ENCODE data around the gene CTTNBP2NL. TPM values are rescaled to one million over a fixed set of nuclear protein-coding genes. Genes with fewer than 3 reads are reported as not detected.

CTTNBP2NL gene
- total and polyA plus RNA-seq, 2 of the 4 experiments (the other 2 are of a cell fraction): 12.4 to 22.0 TPM

DNA sequence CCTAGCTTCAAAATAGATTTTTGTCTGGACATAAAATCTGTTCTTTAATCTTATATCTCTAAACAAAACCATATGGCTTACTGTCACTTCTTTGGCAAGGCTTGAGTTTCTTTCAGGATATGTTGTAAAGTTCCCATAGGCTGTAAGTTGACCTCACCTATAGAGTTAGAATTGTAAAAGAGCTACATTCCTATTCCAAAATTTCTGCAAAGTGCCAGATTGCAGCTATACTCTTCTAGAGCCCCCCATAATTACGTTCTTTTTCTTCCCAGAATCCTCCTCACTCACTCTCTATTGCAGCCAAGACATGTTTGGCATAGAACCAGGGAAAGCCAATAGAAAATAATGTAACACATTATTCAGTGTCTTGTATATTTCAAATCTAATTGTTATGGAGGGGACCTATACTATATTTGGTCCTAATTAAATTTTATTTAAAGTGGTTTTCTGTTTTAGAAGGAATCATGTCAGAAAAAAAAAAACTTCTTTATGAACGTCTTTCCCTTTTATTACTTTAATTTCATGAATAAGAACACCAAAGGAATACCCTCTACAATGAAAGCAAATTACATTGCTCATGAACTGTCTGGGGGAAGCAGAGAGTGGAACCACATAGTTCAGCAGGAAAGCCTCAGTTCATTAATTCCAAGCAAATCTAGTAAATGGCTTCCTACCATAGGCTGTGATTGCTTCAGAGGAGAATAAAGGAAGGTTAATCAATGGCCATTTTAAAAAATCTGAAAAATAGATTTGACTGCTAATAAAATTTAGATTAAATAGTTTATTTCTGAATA lies 22.3 kb downstream of the CTTNBP2NL start:
- Histone ChIP-seq H3K9me1 (ENCODE audit: insufficient read depth, low read length) (0 out of 2 replicates have a peak, but pooled peaks cover 3% of the 10 kb centered on the region), H3K9ac (ENCODE audit: low read depth, low read length) (no peak overlapping the region), H3K56ac (ENCODE audit: extremely low read depth, insufficient read depth, low read length) (no peak overlapping the region), H4K5ac (ENCODE audit: low read depth, low read length) (no peak overlapping the region), H3K4me3 (ENCODE audit: insufficient read depth, low read depth, low read length) (no peak overlapping the region), H2AK5ac (ENCODE audit: low read depth, low read length) (no peak overlapping the region), H3K27me3 (ENCODE audit: control insufficient read depth, insufficient read depth, low read length) (no peaks in the 10 kb centered on the region), H4K20me1 (ENCODE audit: insufficient read depth, low read length) (peaks cover 10% of the 10 kb centered on the region; the same call in 1 of the 2 replicates), H4K91ac (ENCODE audit: insufficient read depth, low read depth, low read length) (no peak overlapping the region), H2AK9ac (replicated peaks; ENCODE audit: low read depth, low read length, poor library complexity) (no peak overlapping the region), H3K23ac (ENCODE audit: low read depth, low read length) (no peak overlapping the region), H3K4me1 (ENCODE audit: control insufficient read depth, insufficient read depth, low read length) (peaks cover 3% of the 10 kb centered on the region), H3K36me3 (ENCODE audit: control insufficient read depth, insufficient read depth, low read length) (peaks cover 28% of the 10 kb centered on the region), H3K4ac (ENCODE audit: low read depth, low read length) (no peak overlapping the region), H2BK15ac (ENCODE audit: low read depth, low read length) (no peak overlapping the region), H3K4me2 (ENCODE audit: low read depth, low read length) (no peak overlapping the region), H3K18ac (ENCODE audit: low read depth, low read length) (no peak overlapping the region), H2BK20ac (ENCODE audit: low read depth, low read length) (no peak overlapping the region), H2BK5ac (ENCODE audit: low read depth, low read length, poor library complexity, severe bottlenecking) (no peak overlapping the region), H3K79me1 (ENCODE audit: low read depth in 1 of 2, low read length in 2 of 2) (peaks cover 22 to 55% of the 10 kb centered on the region in 2 experiments), H2BK120ac (ENCODE audit: low read depth, low read length) (no peak overlapping the region), H4K8ac (ENCODE audit: low read depth in 2 of 2, low read length in 2 of 2) (no peak overlapping the region; a peak in 1 of 4 replicates), H3K9me3 (ENCODE audit: control insufficient read depth, insufficient read depth, low read length) (no peaks in the 10 kb centered on the region), H3K27ac (ENCODE audit: insufficient read depth, low read length) (no peak overlapping the region), H3K14ac (replicated peaks; ENCODE audit: low read depth, low read length) (no peak overlapping the region), H2AFZ (replicated peaks; ENCODE audit: low read length, poor library complexity) (no peak overlapping the region)
- intact Hi-C loops (cut with micrococcal nuclease): no loop called here
- no peak for ATAC-seq (ENCODE audit: low read depth)
- ChIA-PET POLR2A (ENCODE audit: unreplicated experiment) (no interaction called here), CTCF (interaction anchor here (1.2 kb wide), 1 partner anchor 11 kb away, joined by 3 read pairs; no protein-coding TSS in a partner anchor)
- dilution Hi-C loops (cut with HindIII; ENCODE audit: low sequenced_read_pairs, unreplicated experiment): no loop called here
- no TSS peak for BruUV-seq (replicated peaks)
- no CpG with 5 or more reads among the region's 2 CpGs for WGBS, 2 experiments (ENCODE audit: extremely low coverage in 2 of 2, insufficient read length in 1 of 2)
- in situ Hi-C loops (cut with MboI; ENCODE audit: low sequenced_read_pairs): no loop called here
- DNase-seq: no peak
- TF ChIP-seq MXI1 (IDR thresholded peaks at IDR 0.05; ENCODE audit: borderline replicate concordance, low read depth, low read length) (no peak), RCOR1 (IDR thresholded peaks at IDR 0.05; ENCODE audit: insufficient replicate concordance, low read length) (no peak), BHLHE40 (IDR thresholded peaks at IDR 0.05; ENCODE audit: low read depth, low read length) (no peak), NFE2L2 (IDR thresholded peaks at IDR 0.05; ENCODE audit: low read depth, low read length) (no peak), CEBPB (IDR thresholded peaks at IDR 0.05; ENCODE audit: low read depth, low read length) (no peak), POLR2A (IDR thresholded peaks at IDR 0.05; ENCODE audit: low read depth, low read length) (no peak), SMC3 (IDR thresholded peaks at IDR 0.05; ENCODE audit: low read depth, low read length) (no peak), FOS (IDR thresholded peaks at IDR 0.05; ENCODE audit: low read depth, low read length) (no peak), MAZ (IDR thresholded peaks at IDR 0.05; ENCODE audit: borderline replicate concordance, low read depth, low read length) (no peak), RFX5 (IDR thresholded peaks at IDR 0.05; ENCODE audit: low read depth, low read length) (no peak), RAD21 (IDR thresholded peaks at IDR 0.05; ENCODE audit: low read length) (no peak), CHD1 (IDR thresholded peaks at IDR 0.05; ENCODE audit: low read depth, low read length) (no peak), MAFK (IDR thresholded peaks at IDR 0.05; ENCODE audit: low read depth, low read length) (no peak)
- TF ChIP-seq, protein P1, sequence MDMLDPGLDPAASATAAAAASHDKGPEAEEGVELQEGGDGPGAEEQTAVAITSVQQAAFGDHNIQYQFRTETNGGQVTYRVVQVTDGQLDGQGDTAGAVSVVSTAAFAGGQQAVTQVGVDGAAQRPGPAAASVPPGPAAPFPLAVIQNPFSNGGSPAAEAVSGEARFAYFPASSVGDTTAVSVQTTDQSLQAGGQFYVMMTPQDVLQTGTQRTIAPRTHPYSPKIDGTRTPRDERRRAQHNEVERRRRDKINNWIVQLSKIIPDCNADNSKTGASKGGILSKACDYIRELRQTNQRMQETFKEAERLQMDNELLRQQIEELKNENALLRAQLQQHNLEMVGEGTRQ (IDR thresholded peaks at IDR 0.05; ENCODE audit: low read depth, low read length): no peak
- TF ChIP-seq, protein P2, sequence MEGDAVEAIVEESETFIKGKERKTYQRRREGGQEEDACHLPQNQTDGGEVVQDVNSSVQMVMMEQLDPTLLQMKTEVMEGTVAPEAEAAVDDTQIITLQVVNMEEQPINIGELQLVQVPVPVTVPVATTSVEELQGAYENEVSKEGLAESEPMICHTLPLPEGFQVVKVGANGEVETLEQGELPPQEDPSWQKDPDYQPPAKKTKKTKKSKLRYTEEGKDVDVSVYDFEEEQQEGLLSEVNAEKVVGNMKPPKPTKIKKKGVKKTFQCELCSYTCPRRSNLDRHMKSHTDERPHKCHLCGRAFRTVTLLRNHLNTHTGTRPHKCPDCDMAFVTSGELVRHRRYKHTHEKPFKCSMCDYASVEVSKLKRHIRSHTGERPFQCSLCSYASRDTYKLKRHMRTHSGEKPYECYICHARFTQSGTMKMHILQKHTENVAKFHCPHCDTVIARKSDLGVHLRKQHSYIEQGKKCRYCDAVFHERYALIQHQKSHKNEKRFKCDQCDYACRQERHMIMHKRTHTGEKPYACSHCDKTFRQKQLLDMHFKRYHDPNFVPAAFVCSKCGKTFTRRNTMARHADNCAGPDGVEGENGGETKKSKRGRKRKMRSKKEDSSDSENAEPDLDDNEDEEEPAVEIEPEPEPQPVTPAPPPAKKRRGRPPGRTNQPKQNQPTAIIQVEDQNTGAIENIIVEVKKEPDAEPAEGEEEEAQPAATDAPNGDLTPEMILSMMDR (conservative IDR thresholded peaks at IDR 0.05; ENCODE audit: low read depth, low read length): no peak
